ENCODE results near the gene PLA2G2A.

PLA2G2A gene

GRCh38 chr1:19926296-19927129 is 52.9 kb downstream of the PLA2G2A start:
- DNase-seq (ENCODE audit: low read depth in 3 of 3) = no peak
